Activated CD8-positive, alpha-beta memory T cell treated with anti-CD3 and anti-CD28 coated beads for 1 hour (primary cell): ENCODE results near the gene GNG8.

Source experiments
- DNase-seq, 2 donors: peaks; one replicate each; pipeline ENCODE4 v3.0.0-alpha.2; 2020; ENCODE audit warnings: low read depth in 1 of 2; ENCODE audit errors: extremely low read depth in 1 of 2

Gene GNG8

DNA sequence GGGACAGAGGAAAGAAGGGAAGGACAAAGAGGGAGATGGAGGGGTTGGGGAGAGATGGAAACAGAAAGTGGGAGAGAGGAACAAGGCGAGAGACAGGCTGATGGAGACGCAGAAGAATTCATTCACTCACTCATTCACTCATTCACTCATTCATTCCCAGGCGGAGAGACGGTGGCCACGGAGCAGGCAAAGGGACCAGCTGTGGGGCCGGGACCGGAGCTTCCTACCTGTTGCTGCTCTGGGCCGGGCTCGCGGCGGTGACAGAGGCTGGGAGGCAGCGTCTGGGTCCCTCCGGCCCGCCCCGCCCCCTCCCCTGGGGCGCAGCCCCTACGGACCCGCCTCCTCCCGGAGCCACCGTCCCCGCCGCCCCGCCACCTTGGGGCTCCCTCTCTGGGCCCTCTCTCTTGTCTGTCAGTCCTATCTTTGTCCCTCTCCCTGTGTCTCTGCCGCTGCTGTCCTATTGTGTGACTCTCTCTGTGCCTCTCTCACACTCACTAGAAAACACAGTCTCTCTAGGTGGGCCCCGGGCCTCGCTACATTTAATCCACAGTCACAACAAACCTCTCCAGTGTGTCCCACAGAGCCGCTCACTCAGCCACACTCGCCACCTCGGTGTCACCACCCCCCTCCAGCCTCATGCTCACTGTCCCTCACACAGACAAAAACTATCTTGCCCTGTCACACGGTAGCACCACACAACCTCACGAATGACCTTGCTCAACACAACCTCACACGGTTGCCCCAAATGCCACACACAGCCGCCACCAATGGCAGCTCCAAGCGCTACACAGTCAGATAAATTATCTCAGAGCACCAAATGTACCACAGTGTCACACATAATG is at the start of gene GNG8:
GNG8 (minus strand) TSS at position 283 of the 842 bp plus-strand sequence. CDS start 1,520 bp downstream, outside the sequence.
- DNase-seq: no peak

DNA sequence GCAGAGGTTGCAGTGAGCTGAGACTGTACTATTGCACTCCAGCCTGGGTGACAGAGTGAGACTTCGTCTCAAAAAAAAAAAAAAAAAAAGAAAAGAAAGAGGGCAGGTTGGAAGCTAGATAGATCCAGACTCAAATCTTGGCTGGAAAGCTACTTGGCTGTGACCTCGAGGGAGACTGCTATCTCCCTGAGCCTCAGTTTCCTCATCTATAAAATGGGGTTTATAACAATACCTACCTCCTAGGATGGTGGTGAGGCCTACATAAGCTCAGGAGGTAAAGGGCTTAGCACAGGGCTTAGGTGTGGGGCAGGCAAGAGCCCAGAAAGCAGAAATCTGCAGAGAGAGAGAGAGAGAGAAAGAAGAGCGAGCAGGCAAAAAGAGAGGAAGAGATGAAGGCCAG is 49.2 kb upstream of the GNG8 start:
- no peak for DNase-seq

DNA sequence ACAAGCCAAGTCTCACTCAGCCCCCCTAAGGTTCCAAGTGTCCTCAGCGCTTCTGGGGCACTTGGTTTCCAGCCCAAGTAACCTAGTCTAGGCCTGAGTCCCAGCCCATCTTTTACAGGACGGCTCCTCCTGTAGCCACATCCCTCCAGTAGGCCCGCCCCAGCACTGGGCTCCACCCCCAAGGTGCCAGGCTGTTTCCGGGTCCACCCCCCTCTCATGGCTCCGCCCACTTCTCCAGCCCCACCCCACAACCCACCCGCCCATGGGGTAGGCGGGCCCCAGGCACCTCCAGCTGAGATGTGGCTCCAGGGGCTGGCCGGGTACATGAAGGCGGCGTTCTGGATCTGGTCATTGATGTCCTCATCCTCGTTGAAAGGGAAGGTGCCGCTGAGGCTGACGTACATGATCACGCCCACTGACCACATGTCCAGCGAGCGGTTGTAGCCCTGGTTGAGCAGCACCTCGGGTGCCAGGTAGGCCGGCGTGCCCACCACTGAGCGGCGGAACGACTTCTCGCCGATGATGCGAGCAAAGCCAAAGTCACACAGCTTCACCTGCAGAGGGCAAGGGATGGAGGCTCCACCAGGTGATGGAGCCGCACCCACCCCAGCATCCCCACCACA is 42.2 kb upstream of the GNG8 start:
- peak in 1 of 2 donors; percentile 41 for DNase-seq

DNA sequence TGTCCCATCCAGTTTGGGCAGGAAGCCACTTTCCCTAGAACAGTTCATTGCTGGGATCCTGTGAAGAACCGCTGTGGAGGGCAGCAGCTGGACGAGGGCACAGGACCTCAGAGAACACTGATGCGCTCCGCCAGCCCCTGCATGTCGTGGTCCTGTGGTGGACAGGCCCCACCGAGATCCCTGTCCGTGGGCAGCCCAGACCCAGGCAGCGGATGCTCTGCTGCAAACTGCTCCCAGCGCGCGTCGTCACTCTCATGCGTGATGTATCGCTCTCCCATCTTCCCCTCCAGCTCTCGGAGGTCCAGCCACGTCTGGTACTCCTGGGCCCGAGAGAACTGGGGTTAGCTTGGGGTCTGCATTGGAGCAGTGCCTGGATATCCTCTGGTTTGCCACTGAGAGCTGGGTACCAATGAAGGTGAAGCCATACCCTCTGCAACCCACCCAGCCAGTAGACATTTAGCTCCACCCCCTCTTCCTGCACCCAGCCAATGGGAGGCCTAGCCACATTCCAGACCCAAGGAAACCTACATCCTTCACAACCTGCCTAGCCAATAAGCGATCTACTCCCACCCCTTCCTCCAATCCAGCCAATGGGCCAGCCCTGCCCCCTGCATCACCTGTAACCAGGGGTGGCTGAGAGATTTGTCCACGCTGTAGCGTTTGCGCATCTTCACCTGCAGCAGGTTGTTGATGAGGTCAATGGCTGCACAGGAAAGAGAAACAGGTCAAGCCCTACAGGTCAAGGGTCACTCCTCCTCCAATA is 38.6 kb upstream of the GNG8 start:
- DNase-seq: no peak

DNA sequence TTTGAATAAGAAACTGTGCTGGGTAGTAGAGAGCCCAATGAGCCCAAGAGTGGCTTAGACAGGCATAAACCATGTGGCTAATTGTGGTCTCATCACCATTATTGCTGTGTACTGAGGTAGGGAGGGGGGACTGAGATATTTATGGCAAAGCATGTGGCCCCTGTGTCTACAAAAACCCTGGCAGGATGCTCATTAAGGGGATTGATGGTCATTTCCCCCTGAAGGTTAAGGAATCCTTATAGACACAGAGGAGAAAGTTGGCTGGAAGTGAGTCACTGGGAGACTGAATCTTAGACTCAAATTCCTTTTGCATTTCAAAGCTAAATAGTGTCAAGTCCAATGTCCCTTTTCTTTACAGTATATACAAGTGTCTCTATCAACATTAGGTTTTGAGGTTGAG is 34.8 kb upstream of the GNG8 start:
- no peak for DNase-seq

DNA sequence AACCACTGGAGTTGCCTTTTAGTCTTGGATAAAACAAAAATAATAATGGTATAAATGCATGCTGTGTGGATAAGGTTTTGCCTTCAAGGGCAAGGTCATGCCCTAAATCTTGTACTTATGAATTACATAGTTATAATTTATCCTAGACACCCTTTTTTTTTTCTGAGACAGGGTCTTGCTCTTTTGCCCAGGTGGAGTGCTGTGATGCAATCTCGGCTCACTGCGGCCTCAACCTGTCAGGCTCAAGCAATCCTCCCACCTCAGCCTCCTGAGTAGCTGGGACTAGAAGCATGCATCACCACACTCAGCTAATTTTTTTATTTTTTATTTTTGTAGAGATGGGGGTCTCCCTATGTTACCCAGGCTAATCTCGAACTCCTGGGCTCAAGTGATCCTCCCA is 32.7 kb upstream of the GNG8 start:
- no peak for DNase-seq

DNA sequence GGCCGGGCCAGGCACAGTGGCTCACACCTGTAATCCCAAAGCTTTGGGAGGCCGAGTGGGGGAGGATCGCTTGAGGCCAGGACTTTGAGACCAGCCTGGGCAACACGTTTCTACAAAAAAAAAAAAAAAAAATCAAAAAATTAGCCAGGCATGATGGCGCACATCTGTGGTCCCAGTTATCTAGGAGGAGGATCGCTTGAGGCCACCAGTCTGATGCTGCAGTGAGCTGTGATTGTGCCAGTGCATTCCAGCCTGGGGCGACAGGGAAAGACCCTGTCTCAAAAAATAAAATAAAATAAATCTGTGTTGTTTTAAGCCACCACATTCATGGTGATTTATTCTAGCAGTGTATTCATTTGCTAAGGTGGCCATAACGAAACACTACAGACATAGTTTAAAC is 29.1 kb upstream of the GNG8 start:
- no peak for DNase-seq

DNA sequence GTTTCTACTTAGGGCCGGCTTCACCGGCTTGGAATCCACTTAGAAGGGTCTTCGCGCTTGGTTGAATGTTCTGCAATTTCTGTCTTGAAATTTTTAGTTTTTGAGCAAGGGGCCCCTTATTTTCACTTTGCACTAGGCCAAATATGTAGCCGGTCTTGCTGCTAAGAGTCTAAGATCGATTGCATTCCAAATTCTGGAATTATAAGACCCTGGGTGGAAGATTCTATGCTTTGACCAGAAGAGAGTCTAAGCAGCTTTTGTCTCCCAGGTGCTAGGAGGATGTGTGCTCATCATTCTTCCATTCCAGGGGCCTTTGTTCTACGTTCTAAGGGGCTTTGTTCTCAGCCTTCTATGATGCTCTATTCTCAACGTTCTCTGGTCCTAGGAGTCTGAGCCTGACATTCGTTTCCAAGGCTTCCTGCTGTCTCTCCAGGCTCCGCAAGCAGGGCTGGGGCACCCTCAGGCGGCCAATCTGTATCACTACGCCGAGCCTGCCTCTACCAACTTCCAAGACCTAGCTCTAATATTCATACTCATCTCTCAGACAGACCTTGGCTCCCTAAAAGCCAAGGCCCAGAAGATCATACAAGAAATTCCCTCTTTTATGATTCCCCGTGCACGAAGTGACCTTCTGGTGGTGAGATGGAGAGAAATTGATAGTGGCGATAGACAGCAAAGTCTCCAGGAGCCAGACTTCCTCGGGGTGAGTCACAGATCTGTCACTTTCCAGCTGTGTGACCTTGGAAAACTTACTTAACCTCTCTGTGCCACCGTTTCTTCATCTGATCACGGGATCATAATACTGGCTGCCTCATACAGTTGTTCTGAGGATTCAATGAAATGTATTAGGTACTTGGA is 26.0 kb upstream of the GNG8 start:
- peak; percentile 44 to 55 for DNase-seq

DNA sequence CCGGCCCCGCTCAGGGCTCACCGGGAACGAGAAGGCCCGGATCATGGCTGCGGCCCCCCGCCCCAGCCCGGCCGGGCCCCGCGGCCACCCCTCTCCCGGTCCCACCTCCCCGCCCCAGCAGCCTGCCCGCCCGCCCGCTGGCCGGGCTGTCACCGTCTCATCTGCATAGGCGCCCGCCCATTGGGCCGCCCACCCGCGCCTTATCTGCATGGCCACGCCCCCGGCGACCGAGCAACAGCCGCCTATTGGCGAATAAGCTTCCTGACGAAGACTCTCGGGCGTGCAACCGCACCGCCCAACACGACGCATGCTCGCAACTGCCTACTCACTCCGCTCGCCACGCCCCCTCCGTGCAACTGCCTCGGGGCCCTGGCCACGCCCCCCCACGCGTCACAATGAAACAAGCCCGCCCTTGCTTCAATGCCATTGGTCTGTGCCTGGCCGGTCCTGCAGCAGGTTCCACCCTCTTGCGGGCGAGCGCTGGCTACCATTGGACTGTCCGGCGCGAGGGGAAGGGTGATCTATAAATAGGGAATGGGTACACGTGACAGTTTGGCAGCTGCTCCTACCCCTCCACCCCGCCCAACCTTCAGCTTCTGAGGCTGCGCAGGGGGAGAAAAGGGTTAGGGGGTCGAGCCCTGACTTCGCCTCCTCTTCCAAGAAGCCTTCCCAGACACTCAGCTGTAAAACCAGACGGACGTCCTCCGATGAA is 25.2 kb upstream of the GNG8 start, which contains the start of gene DACT3:
DACT3 (minus strand) TSS at position 163 of the 712 bp plus-strand sequence; CDS start at position 45, 118 bp downstream.
- DNase-seq: peak; percentile 99 to 100

DNA sequence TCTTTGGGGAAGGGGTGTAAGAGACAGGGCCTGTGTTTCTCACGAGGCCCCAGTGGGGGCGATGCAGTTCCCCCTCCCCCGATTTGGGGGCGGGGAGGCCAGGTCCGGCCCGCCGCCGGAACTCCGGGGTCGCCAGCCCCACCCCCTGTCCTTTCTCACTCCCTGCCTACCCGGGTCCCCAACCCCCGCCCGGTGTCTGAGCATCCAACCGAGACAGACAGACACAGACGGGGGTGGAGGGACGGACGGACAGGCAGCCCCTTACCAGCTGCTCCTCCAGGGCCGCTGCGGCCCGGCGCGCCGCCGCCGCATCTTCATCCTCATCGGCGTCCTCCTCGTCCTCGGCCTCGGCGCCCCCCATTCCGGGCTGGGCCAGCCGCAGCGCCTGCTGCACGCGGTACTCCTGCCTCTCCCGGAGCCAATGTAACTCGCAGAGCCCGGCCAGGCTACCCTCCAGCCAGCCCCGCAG is 24.6 kb upstream of the GNG8 start:
- no peak for DNase-seq

DNA sequence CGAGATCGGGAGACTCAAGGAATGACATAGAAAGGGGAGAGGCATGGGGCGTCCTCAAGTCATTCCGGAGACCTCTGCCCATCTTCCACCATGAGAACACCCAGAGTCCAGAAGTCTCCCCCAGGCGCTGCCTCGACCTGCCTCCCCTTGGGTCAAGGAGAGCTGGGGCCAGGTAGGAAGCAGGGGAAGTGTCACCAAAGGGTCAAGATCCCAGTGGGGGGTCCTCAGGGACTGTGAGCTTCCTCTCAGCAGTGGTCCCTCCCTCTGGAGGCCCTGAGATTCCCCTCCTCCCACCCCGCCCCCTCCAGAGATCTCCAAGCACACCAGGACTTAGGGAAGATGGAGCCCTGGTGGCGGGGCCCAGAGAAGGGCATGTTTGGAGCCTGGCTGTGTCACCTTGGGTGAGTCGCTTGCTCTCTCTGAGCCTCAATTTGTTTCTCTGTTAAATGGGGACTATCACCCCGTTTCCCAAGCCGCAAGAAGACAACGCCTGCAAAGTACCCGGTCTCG is 24.1 kb upstream of the GNG8 start:
- no peak for DNase-seq

DNA sequence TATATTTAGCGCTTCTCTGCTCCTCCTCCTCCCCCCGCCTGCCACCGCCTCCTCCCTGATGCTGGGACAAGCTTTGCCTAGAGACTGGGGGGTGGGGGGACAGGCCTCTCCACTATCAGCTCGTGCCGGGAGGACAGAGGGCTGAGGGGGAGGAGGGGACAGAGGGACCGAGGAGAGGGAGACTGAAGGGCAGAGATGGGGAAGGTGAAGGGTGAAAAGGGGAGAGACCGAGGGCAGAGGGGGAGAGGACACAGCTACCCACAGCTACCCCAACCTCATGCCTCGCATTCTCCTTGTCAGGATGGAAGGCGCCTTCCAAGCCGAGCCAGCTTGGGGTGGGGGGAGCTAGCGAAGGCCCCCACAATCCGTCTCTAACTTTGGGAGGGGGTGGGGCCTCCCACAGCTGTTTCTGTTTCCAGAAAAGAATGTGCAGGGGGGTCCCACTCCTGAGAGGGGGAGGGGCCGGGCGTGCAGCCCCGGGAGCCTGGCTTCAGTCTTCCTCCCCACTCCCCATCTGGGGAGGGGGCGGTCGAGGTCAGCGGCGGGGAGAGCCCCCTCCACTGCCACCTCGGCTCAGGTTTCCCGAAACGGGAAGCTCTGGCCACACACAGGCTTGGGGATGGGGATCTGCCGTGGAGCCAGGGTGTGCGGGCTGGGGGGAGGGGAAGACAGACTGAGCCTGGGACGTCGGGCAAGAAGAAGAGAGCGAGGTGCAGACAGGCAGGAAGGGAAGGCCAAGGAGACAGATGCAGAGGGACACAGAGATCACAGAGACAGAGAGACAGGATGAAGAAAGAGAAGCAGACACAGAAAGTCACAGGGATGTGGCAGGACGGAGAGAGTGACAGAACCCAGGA is 23.4 kb upstream of the GNG8 start:
- no peak for DNase-seq

DNA sequence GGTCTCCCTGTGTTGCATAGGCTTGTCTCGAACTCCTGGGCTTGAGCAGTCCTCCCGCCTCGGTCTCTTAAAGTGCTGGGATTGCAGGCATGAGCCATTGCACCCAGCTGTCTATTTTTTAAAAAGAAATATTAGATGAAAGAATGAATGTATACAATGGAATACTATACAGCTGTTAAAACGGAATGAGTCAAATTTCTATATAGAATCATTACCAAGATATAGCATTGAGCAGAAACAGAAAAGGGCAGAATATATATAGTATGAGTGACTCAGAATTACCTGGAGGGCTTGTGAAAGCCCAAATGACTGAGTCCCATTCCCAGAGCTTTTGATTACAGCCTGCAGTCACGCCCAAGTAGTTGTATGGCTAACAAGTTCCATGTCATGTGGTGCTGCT is 20.5 kb upstream of the GNG8 start:
- no peak for DNase-seq

DNA sequence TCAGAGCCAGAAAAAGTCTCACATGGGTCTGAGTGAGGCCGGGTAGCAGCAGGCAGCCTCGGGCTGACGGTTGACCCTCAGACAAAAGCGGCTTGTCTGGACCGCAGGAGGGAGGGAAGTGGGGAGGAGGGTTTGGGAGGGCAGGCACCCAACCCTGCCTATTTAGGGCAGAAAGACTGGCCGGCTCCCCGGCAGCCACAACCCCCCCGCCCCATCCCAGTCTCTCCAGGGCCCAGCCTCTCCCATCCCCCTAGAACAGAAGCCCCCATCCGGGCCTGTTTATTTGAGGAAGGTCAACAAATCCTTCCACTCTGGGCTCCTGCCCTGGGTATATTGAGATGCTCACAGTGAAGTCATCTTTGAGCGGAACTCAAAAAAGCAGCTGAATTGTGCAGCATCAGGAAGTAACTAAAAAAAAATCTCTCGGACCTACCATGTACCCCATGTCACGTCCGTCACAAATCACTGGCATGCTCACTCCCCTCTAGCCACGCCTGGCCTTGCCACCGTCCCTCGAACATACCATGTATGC is 18.7 kb upstream of the GNG8 start:
- DNase-seq: no peak

DNA sequence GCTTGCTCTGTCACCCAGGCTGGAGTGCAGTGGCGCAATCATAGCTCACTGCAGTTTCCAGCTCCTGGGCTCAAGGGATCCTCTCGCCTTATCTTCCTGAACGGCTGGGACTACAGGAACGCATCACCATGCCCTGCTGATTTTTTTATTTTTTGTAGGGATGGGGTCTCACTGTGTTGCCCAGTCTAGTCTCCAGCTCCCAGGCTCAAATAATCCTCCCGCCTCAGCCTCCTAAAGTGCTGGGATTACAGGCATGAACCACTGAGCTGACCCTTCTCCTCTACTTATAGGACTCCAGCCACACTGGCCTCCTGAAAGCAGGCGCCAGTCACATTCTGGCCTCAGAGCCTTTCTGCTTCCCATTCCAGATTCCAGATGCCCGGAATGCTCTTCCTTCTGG is 14.4 kb upstream of the GNG8 start:
- no peak for DNase-seq

DNA sequence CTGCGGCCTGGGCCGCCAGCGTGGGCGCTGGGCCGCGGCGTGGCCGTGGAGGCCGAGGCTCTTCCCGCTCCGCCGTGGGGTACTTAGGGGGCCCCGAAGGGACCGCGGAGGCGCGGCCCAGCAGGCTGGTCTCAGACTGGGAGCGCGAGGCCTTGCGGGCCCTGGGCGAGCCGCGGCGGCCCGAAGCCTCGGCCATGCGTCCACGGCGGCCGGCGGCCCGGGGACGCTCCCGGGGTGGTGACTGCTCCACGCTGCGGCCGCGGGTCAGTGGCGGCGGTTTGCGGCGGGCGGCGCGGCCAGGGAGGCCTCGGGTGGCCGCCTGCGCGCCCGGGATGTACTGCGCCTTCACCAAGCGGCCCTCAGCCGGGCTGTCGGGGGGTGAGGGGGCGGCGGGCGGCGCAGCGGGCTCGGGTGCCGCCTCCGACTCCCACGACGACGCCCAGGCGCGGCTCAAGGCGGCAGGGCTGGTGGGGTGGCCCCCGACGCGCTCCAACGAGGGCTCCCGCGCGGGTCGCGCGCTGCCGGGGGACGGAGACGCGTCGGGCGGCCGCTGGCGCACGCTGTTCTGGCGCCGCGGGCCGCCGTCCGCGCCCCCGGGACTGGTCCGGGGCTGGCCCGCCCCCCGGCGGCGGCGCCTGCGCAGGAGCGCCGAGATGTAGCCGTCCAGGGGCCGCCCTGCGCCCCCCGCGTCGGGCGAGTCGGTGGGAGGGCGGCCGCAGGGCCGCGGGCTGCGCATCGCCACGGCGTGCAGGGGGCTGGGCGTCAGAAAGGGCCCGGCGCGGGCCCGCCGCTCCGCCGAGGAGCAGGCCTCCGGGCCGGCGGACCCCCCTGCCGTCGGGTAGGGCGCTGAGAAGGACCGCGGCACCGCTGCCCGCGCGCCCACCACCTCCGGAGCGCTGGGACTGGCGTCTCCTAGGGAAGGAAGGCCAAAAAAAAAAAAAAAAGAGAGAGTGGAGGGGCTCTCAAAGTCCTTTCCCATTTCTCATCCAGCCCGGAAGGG is 13.3 kb upstream of the GNG8 start:
- DNase-seq: no peak
